ENCODE data around the gene OGFR.

DNA sequence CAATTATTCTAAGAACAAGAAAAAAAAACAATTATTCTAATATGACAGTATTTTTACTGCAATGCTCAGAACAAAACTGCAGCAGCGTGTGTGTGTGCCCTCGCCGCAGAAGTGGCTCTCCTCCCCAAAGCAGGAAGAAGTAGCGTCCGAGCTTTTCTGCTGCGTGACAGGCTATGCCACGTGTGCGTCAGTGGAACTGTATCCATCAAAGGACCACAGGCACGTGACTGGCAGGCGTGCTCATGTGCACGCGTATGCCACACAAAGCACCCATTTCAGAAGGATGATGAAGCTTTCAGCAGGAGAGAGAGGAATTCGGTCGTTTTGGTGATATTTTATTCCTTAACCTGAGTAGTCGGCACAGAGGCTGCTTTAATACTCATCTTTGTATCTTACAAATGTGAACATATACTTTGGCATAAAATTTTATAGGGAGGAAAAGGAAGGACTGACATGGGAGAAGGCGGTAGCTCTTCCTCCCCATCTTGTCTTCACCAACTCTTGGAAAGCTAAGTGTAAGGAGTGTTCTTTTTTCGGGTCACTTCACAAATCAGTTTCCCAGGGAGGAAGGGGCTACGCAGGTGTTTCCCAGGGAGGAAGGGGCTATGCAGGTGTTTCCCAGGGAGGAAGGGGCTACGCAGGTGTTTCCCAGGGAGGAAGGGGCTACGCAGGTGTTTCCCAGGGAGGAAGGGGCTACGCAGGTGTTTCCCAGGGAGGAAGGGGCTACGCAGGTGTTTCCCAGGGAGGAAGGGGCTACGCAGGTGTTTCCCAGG is 53.6 kb downstream of the OGFR start:
- TF ChIP-seq SP1 (IDR thresholded peaks at IDR 0.05) (no peak), FOXK2 (IDR thresholded peaks at IDR 0.05) (no peak), NFRKB (IDR thresholded peaks at IDR 0.05) (no peak)

Data from HEK293T (cell line).